GM19372 (cell line): ENCODE measurements around the gene RASAL1.
A peak's percentile ranks its signal among the peaks of the same experiment; 100 is the strongest.

Source experiments
- ATAC-seq: cut with Tn5 transposase; IDR thresholded peaks from one replicate; pipeline ENCODE4 v1.9.1; 2021; ENCODE audit warnings: mild to moderate bottlenecking, low read depth, moderate library complexity; ENCODE audit not compliant: unreplicated experiment

Gene RASAL1

GRCh38 chr12:113099364-113099763, 36.2 kb downstream of the RASAL1 start:
- ATAC-seq = no peak

GRCh38 chr12:113098441-113099028, 37.0 kb downstream of the RASAL1 start:
- ATAC-seq = no peak

GRCh38 chr12:113097716-113098440, 37.7 kb downstream of the RASAL1 start:
- ATAC-seq = no peak

GRCh38 chr12:113096675-113097461, 38.7 kb downstream of the RASAL1 start:
- ATAC-seq = no peak

GRCh38 chr12:113095405-113095804, 40.2 kb downstream of the RASAL1 start:
- no peak for ATAC-seq

GRCh38 chr12:113094738-113095137, 40.8 kb downstream of the RASAL1 start:
- ATAC-seq = no peak

GRCh38 chr12:113093409-113094101, 42.0 kb downstream of the RASAL1 start:
- ATAC-seq = no peak

- no peak for ATAC-seq
Observed at GRCh38 chr12:113092607-113093408, 42.8 kb downstream of the RASAL1 start.

- no peak for ATAC-seq
Observed at GRCh38 chr12:113091506-113091905, 44.1 kb downstream of the RASAL1 start.

GRCh38 chr12:113090740-113091139, 44.8 kb downstream of the RASAL1 start:
- no peak for ATAC-seq

GRCh38 chr12:113089839-113090238, 45.7 kb downstream of the RASAL1 start:
- ATAC-seq = no peak

- no peak for ATAC-seq
Observed at GRCh38 chr12:113088971-113089756, 46.4 kb downstream of the RASAL1 start.

- ATAC-seq = no peak
Observed at GRCh38 chr12:113088037-113088436, 47.5 kb downstream of the RASAL1 start.

- no peak for ATAC-seq
Observed at GRCh38 chr12:113087193-113087592, 48.4 kb downstream of the RASAL1 start.

- no peak for ATAC-seq
Observed at GRCh38 chr12:113086249-113087164, 49.1 kb downstream of the RASAL1 start.

GRCh38 chr12:113083863-113084435, 51.6 kb downstream of the RASAL1 start:
- no peak for ATAC-seq

- peak; percentile 74 for ATAC-seq
Observed at GRCh38 chr12:113082486-113083148, 52.9 kb downstream of the RASAL1 start.
